ENCODE data around the gene MYO1B. TPM values are rescaled to one million over a fixed set of nuclear protein-coding genes. Genes with fewer than 3 reads are reported as not detected.

The MYO1B gene
- total RNA-seq, 1 experiment from 2014 or later, result 4.1 TPM

DNA sequence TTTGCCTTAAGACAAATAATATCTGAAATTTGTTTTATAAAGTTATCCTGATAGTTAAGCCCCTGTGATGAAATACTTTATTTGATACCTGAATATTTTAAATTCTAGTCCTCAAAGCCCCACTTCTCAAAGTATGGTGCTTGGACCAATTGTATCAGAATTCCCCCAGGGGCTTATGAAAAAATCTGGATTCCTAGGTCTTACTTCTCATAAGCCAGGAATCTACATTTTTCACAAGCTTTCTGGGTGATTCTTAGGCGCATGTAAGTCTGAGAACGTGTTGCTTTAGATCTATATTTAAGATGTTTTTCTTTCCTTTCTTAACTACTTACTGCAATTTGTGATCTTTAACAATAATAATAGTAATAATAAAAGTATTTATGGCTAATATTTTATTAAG, 53.1 kb downstream of the MYO1B start:
- DNase-seq (ENCODE audit: low spot score), result no peak

DNA sequence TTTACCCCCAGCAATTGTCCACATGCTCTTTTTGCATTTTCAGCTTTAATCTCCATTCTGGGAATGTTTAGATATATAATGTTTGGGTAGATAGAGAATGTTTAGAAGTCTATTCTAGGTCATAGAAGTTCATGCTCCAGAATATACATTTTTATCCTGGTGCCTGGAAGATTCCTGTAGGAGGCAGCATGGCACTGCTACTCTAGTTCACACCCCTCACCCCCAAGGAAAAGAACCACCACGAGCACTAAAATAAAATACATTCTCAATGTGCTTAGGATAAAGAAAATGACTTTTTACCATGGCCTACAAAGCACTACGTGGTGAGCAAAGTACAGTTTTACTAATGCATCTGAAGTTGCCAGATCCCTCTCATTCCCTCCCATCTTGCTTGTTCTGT, 53.8 kb downstream of the MYO1B start:
- DNase-seq (ENCODE audit: low spot score), result peak; percentile 21

DNA sequence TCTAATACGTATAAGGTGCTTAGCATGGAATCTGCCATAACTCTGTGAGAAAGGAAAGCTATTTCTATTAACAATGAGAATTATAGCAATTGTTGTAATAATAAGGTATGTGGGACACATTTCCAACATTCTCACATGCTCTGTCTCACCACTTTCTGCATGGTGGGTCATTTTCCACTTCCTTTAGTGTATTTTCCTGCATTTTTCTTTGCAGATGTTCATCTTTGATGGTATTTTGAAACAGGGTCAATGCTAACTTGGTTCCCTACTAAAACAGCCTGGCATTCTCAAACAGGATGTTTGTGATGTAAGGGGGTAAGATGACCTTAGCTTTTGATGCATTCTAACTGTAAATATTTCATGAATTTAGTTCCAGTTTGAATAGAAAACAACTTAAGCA, 54.7 kb downstream of the MYO1B start:
- no peak for DNase-seq (ENCODE audit: low spot score)

DNA sequence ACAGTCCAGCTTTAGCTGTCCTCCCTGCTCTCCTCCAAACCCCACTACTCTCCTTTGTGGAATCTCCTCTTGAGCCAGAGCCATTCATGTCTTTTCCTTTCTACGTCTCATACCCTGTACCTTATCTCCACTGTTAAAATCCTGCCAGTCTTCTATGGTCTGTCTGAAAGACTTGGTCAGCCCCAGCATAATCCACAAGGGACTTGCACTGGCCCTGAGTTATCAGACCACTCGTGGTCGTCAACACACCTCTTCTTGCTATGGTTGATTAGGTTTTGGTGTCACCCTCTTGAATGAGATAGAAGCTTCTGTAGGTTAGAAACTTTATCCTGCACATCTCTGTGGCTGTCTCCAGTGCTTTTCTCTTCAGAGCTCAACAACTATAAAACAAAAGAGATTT, 56.8 kb downstream of the MYO1B start:
- no peak for DNase-seq (ENCODE audit: low spot score)

DNA sequence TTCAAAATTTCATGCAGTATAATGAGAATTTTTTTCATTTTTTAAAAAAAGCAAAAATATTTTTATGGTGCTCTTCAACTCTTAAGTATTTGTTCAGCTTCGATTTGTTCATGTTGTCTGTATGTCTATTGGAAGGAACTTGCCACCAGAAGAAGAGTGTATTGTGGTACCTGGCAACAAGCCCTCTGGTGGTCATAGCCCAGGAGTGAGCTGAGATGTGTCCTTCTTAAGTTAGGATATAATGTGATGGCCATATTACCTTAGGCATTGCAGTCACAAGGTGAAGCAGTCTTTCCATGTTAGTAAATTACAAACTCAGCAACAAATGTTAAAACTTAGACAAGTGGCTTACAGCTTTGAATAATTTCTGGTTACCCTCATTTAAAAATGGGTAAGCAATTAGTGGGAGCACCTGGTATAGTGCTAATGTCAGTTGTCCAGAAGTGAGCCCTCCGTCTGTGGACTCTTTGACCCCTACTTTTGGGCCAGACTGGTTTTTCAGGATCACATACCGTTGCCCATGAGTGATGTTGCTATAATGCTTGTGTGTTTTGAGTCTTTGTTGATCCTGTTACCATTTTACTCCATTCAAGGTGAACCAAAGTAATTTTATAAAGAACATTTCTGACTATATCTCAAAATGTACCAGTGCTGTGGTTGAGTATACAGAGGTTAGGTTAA, 57.4 kb downstream of the MYO1B start:
- no peak for DNase-seq (ENCODE audit: low spot score)

DNA sequence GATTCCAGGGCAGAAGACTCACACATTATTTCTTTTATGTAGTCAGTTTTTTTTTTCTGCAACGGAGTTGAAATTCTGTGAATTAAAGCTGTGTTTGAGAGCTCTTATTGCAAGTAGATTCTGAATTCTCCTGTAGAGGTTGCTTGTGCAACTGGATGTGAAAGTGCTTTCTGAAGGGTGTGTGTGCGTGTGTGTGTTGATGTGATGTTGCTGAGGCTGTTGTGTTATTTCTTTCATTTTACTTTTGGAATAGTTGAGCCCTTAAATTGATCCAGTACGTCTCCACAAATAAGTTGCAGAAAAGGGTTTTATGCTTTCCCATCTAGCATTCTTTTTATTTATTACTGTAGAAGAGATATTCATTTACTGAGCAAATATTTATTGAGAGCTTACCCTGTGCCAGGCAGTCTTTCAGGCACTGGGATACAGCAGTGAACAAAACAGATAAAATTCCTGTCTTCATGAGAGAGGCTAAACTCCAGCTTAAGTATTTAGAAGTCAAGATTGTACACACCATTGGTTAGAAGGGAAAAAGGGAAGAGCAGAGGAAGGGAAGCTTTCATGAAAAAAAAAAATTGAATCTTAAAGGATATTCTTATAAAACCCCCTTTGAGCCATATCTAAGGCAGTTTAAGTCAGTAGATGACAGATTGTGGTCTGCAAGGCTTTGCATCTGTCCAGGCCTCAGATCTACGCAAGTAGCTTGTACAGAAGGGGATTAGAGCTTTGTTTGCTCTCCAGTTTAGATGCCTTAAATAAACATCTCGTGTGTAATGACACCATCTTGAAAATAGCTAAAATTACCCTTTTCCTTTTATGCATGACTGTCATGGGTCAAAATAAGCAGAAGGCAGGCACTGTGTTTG, 58.2 kb downstream of the MYO1B start:
- no peak for DNase-seq (ENCODE audit: low spot score)

- no peak for DNase-seq (ENCODE audit: low spot score)
These were observed 60.0 kb downstream of the MYO1B start for GRCh38 chr2:191304939-191305875.

GRCh38 chr2:191308026-191308425, 62.8 kb downstream of the MYO1B start:
- DNase-seq (ENCODE audit: low spot score), result no peak

DNA sequence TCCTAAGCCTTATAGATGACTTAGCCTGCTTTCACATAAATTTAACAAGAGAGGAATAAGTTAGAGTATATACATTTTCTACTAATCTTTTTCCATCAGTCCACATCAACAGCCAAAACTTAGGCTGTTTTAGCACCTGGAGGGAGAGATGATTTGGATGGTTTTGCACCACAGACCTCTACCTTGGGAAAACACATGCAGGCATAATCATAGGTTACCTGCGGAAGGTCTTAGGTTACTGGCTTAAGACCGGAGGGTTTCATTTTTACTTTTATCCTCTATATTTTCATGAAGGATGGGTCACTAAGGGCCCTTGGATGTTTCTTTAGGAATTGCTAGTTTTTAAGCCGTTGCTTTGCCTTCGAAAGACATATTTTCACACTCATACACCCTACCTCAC, 66.0 kb downstream of the MYO1B start:
- DNase-seq (ENCODE audit: low spot score), result no peak

DNA sequence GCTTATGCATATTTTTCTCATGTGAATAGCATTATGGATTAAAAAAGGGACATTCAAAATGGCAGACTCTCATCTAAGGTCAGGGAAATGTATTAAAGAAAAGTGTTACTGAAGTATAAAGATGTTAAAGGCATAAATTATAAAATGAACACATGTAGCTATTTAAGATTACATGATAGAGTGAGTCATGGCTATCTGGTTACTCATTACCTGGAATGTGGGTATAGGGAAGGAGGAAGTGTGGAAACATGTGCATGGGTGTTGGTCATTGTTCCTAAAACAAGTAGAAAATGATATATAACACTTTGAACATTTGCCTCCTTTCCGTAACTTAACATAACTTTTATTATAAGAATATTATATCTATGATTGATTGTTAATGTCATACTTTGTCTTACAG, 66.4 kb downstream of the MYO1B start:
- DNase-seq (ENCODE audit: low spot score), result peak; percentile 84

DNA sequence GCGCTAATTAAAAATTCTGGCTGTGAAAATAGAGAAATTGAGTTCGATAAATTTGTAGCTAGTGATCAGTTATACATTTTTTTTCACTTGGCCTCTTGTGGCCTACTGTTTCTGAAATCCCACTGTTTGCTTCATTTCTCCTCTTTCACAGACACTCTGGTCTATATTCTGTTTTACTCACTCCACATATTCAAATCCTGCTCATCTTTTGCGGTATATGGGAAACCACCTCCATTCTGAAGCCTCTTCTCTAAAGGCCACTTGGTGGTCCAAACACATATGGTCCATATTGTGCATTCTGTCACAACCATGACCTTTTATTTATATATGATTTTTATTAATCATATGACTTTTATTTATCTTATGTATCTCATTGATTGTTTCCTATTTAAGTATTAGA, 67.0 kb downstream of the MYO1B start:
- no peak for DNase-seq (ENCODE audit: low spot score)

GRCh38 chr2:191312662-191313061, 67.5 kb downstream of the MYO1B start:
- DNase-seq (ENCODE audit: low spot score), result no peak

DNA sequence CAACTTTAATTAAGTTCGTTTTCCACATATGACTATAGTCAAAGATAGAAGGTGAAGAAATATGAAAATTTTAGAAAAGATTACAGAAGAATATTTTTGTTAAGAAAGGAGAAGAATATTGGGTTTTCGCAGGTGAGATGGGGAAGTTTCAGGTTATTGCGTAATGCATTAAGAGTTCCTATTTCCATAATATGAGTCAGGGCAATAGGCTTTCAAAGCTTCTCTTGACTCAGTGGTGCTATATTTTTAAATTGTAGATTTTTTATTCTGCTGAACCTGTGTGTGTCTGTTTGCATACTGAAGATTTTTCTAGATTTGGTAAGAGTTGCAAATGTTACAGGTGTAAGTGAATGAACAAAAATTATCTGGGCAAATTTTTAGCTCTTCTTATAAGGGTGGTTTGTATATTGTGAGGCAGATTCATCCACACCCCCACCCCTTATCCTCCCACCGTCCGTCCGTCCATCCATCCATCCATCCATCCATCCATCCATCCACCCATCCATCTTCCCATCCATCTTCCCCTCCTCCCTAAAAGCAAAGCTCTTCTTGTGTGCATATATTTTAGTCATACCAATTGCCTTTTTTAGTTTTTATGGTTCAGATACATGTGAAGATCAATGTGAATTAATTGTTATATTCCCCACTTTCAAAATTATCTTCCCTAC, 69.6 kb downstream of the MYO1B start:
- DNase-seq (ENCODE audit: low spot score), result no peak

- DNase-seq (ENCODE audit: low spot score), result no peak
These were observed 70.2 kb downstream of the MYO1B start for GRCh38 chr2:191315365-191315752.

DNA sequence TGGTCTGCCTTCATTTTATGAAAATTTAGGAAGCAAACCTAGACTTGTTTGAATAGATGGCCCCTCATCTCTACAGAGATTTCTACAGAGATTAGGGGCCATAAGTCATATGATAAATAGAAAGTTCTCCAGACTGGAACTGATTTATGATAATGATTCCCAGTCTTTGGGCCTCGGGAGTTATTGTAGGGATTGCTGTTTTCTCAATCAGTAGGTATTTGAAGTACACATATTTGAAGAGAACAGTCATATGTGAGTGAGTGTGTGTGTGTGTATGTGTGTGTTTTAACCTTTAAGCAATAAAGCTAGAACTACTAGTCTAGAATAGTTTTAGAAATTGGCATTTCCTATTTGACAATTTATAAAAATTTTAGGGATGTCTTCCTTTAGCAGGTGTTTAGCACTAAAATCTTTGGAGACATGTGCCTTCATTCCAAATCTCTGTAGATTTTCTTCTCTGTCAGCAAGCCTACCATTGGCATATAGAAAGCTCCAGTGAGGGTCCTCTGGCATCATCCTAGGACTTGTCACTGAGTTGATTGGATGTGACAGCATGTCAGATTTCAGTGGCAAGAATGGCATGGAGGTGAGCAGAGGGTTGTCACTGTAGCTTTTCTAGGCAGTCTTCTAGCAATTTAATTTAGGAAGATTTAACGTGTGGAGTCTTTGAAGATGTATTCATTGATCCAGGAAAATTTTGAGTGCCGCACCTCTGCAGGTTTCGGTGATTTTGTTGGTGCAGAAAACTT, 71.2 kb downstream of the MYO1B start:
- no peak for DNase-seq (ENCODE audit: low spot score)

- peak; percentile 46 for DNase-seq (ENCODE audit: low spot score)
These were observed 73.0 kb downstream of the MYO1B start for GRCh38 chr2:191318037-191318728.

- peak; percentile 48 for DNase-seq (ENCODE audit: low spot score)
These were observed 73.5 kb downstream of the MYO1B start for GRCh38 chr2:191318729-191319078.

- peak; percentile 53 for DNase-seq (ENCODE audit: low spot score)
These were observed 74.0 kb downstream of the MYO1B start for GRCh38 chr2:191319186-191319585.

- DNase-seq (ENCODE audit: low spot score), result no peak
These were observed 75.7 kb downstream of the MYO1B start for GRCh38 chr2:191320881-191321280.
